ENCODE data around the gene PRRC2B.
"Not testable (repeated sequence)": the region's sequence is repeated elsewhere in the genome, so short reads cannot be mapped to it uniquely, and the experiment has no call there.

Gene PRRC2B

GRCh38 chr9:131393622-131394463, at the start of gene PRRC2B:
PRRC2B (plus strand) TSS chr9:131394086; CDS start chr9:131430145, 36,059 bp downstream.
- peak; percentile 83 for DNase-seq (ENCODE audit: low read depth)

- not testable (repeated sequence) for DNase-seq (ENCODE audit: low read depth)
These were observed 48.9 kb upstream of the PRRC2B start for GRCh38 chr9:131344931-131345535.

GRCh38 chr9:131346559-131346958, 47.3 kb upstream of the PRRC2B start:
- no peak for DNase-seq (ENCODE audit: low read depth)

GRCh38 chr9:131347376-131348020, 46.4 kb upstream of the PRRC2B start:
- DNase-seq (ENCODE audit: low read depth), result no peak

- DNase-seq (ENCODE audit: low read depth), result no peak
These were observed 45.0 kb upstream of the PRRC2B start for GRCh38 chr9:131348631-131349521.

- no peak for DNase-seq (ENCODE audit: low read depth)
These were observed 44.4 kb upstream of the PRRC2B start for GRCh38 chr9:131349522-131349880.

GRCh38 chr9:131349881-131350563, 43.9 kb upstream of the PRRC2B start:
- DNase-seq (ENCODE audit: low read depth), result peak; percentile 77

GRCh38 chr9:131356479-131356878, 37.4 kb upstream of the PRRC2B start:
- DNase-seq (ENCODE audit: low read depth), result not testable (repeated sequence)

- DNase-seq (ENCODE audit: low read depth), result no peak
These were observed 35.3 kb upstream of the PRRC2B start for GRCh38 chr9:131358556-131358955.

- DNase-seq (ENCODE audit: low read depth), result peak; percentile 13
These were observed 32.6 kb upstream of the PRRC2B start for GRCh38 chr9:131361202-131361833.

- no peak for DNase-seq (ENCODE audit: low read depth)
These were observed 28.3 kb upstream of the PRRC2B start for GRCh38 chr9:131365546-131365945.

- no peak for DNase-seq (ENCODE audit: low read depth)
These were observed 27.0 kb upstream of the PRRC2B start for GRCh38 chr9:131366761-131367401.

GRCh38 chr9:131367450-131367849, 26.4 kb upstream of the PRRC2B start:
- no peak for DNase-seq (ENCODE audit: low read depth)

GRCh38 chr9:131370638-131371037, 23.2 kb upstream of the PRRC2B start:
- DNase-seq (ENCODE audit: low read depth), result no peak

GRCh38 chr9:131372599-131372973, 21.3 kb upstream of the PRRC2B start:
- DNase-seq (ENCODE audit: low read depth), result not testable (repeated sequence)

- not testable (repeated sequence) for DNase-seq (ENCODE audit: low read depth)
These were observed 19.2 kb upstream of the PRRC2B start for GRCh38 chr9:131374638-131375037.

- no peak for DNase-seq (ENCODE audit: low read depth)
These were observed 14.8 kb upstream of the PRRC2B start for GRCh38 chr9:131379056-131379455.

GRCh38 chr9:131382850-131383729, 10.8 kb upstream of the PRRC2B start:
- DNase-seq (ENCODE audit: low read depth), result no peak

- no peak for DNase-seq (ENCODE audit: low read depth)
These were observed 8.6 kb upstream of the PRRC2B start for GRCh38 chr9:131385296-131385695.

Measured in stimulated activated CD4-positive, alpha-beta T cell treated with anti-CD3 and anti-CD28 coated beads, Interleukin-2, amount 100 ng/mL, for 4 hours (primary cell).